H1 (cell line): ENCODE data around the gene EXD3. TPM values are rescaled to one million over a fixed set of nuclear protein-coding genes. Genes with fewer than 3 reads are reported as not detected.

Experiments
- TCF12 ChIP-seq: IDR thresholded peaks from 2 replicates; pipeline ENCODE4 v1.6.1; 2011; ENCODE audit warnings: low read depth, mild to moderate bottlenecking, low read length
- polyA plus RNA-seq, 7 experiments: library from polyadenylated mRNA; depleted of rRNA in 3 of 7; stranded (reverse) in 5 of 7; unstranded in 2 of 7; fragments of >200 nt in 5 of 7; fragments of 200-250 nt in 2 of 7; gene quantifications; 1 replicate in 5 of 7; 2 replicates in 1 of 7; 4 replicates in 1 of 7; pipeline versions ENCODE4 v1.2.1 to v1.2.3, GENCODE V29; 2011 to 2013; ENCODE audit warnings: missing spikeins in 2 of 7, mixed read lengths in 2 of 7
- total RNA-seq: library from RNA; stranded (reverse); fragmentation: NEBNext Ultra II Directional; extraction: Animal tissue kit (Norgen Biotek cat#: 25700); gene quantifications from 2 replicates; pipeline ENCODE4 v1.2.1, GENCODE V29; 2021

Gene EXD3
- total and polyA plus RNA-seq, 2 of the 8 experiments (the other 6 are each of a cell fraction or from before 2014, with no cell fraction given), result 7.2 to 9.4 TPM

GRCh38 chr9:137370865-137371520 lies 52.0 kb downstream of the EXD3 start (continued):
- TF ChIP-seq TCF12, result no peak
